Mesenchymal stem cell (in vitro differentiated cells and primary cell): ENCODE results near the gene COG7.
"Not testable (repeated sequence)": the region's sequence is repeated elsewhere in the genome, so short reads cannot be mapped to it uniquely, and the experiment has no call there.

Experiments
- DNase-seq: peaks from one replicate; pipeline ENCODE4 v3.0.0-alpha.2; 2013
- H2AFZ ChIP-seq: one replicate; pipeline ENCODE4 v1.6.1; 2013; ENCODE audit warnings: low read depth, mild to moderate bottlenecking, control low read depth, inconsistent platforms, low read length, moderate library complexity
- H2AK5ac ChIP-seq: 2 replicates; pipeline ENCODE4 v1.6.1; 2013; ENCODE audit warnings: low read length, moderate library complexity, mild to moderate bottlenecking, inconsistent platforms; ENCODE audit not compliant: severe bottlenecking
- H2BK120ac ChIP-seq: one replicate; pipeline ENCODE4 v1.6.1; 2013; ENCODE audit warnings: low read depth, mild to moderate bottlenecking, inconsistent platforms, low read length, moderate library complexity
- H2BK12ac ChIP-seq, 2 experiments: one replicate each; pipeline ENCODE4 v1.6.1; 2013; ENCODE audit warnings: inconsistent platforms in 2 of 2, low read length in 2 of 2, mild to moderate bottlenecking in 2 of 2, moderate library complexity in 2 of 2, control low read depth in 1 of 2
- H2BK15ac ChIP-seq: one replicate; pipeline ENCODE4 v1.6.1; 2013; ENCODE audit warnings: mild to moderate bottlenecking, low read depth, inconsistent platforms; ENCODE audit not compliant: poor library complexity, severe bottlenecking
- H2BK5ac ChIP-seq: 2 replicates; pipeline ENCODE4 v1.6.1; 2013; ENCODE audit warnings: low read depth, mild to moderate bottlenecking, low read length, control low read depth, inconsistent platforms; ENCODE audit not compliant: poor library complexity, severe bottlenecking
- H3K14ac ChIP-seq, 2 experiments: one replicate each; pipeline ENCODE4 v1.6.1; 2013; ENCODE audit warnings: inconsistent platforms in 2 of 2, low read length in 2 of 2, control low read depth in 1 of 2, mild to moderate bottlenecking in 1 of 2, moderate library complexity in 1 of 2
- H3K18ac ChIP-seq, 2 experiments: one replicate each; pipeline ENCODE4 v1.6.1; 2013; ENCODE audit warnings: inconsistent platforms in 2 of 2, low read length in 2 of 2, control low read depth in 1 of 2, low read depth in 1 of 2, mild to moderate bottlenecking in 1 of 2
- H3K23ac ChIP-seq, 2 experiments: one replicate each; pipeline ENCODE4 v1.6.1; 2013; ENCODE audit warnings: inconsistent platforms in 2 of 2, low read length in 2 of 2, mild to moderate bottlenecking in 2 of 2, moderate library complexity in 2 of 2, control low read depth in 1 of 2
- H3K27ac ChIP-seq: 2 replicates; pipeline ENCODE4 v1.5.1; 2013; ENCODE audit warnings: mild to moderate bottlenecking, moderate library complexity, low read length, control low read depth, inconsistent platforms; ENCODE audit not compliant: poor library complexity, severe bottlenecking
- H3K27me3 ChIP-seq, 2 experiments: 2 replicates each; pipeline versions ENCODE4 v1.6.1 to v1.7.0; 2013; ENCODE audit warnings: low read length in 2 of 2, mild to moderate bottlenecking in 2 of 2, moderate library complexity in 2 of 2, control low read depth in 1 of 2, inconsistent platforms in 1 of 2; ENCODE audit not compliant: control insufficient read depth in 1 of 2, insufficient read depth in 1 of 2
- H3K36me3 ChIP-seq, 2 experiments: 2 replicates each; pipeline versions ENCODE4 v1.6.1 to v1.7.0; 2013; ENCODE audit warnings: low read length in 2 of 2, control low read depth in 1 of 2, inconsistent platforms in 1 of 2, low read depth in 1 of 2, mild to moderate bottlenecking in 1 of 2; ENCODE audit not compliant: insufficient read depth in 2 of 2, control insufficient read depth in 1 of 2
- H3K4ac ChIP-seq, 2 experiments: one replicate each; pipeline ENCODE4 v1.6.1; 2013; ENCODE audit warnings: inconsistent platforms in 2 of 2, low read length in 2 of 2, mild to moderate bottlenecking in 2 of 2, moderate library complexity in 2 of 2, control low read depth in 1 of 2, low read depth in 1 of 2
- H3K4me1 ChIP-seq: 2 replicates; pipeline ENCODE4 v1.6.1; 2013; ENCODE audit warnings: low read depth, low read length, control low read depth; ENCODE audit not compliant: control insufficient read depth, insufficient read depth
- H3K4me2 ChIP-seq: 2 replicates; pipeline ENCODE4 v1.6.1; 2013; ENCODE audit warnings: low read length, mild to moderate bottlenecking, inconsistent platforms; ENCODE audit not compliant: poor library complexity, severe bottlenecking
- H3K4me3 ChIP-seq, 2 experiments: 2 replicates each; pipeline versions ENCODE4 v1.5.1 to v1.7.0; 2013; ENCODE audit warnings: low read length in 2 of 2, mild to moderate bottlenecking in 2 of 2, control low read depth in 1 of 2, low read depth in 1 of 2; ENCODE audit not compliant: insufficient read depth in 1 of 2
- H3K79me1 ChIP-seq: replicated peaks from 2 replicates; pipeline ENCODE4 v1.6.1; 2013; ENCODE audit warnings: mild to moderate bottlenecking, control low read depth, low read length, inconsistent platforms; ENCODE audit not compliant: poor library complexity, severe bottlenecking
- H3K9ac ChIP-seq: 2 replicates; pipeline ENCODE4 v1.7.0; 2013; ENCODE audit warnings: mild to moderate bottlenecking, low read length, moderate library complexity
- H3K9me3 ChIP-seq: 2 replicates; pipeline ENCODE4 v1.7.0; 2013; ENCODE audit warnings: mild to moderate bottlenecking, low read length; ENCODE audit not compliant: control insufficient read depth
- H4K8ac ChIP-seq: one replicate; pipeline ENCODE4 v1.6.1; 2013; ENCODE audit warnings: inconsistent platforms, mild to moderate bottlenecking, low read length, moderate library complexity
- H4K91ac ChIP-seq: one replicate; pipeline ENCODE4 v1.6.1; 2013; ENCODE audit warnings: mild to moderate bottlenecking, low read length, inconsistent platforms
- WGBS: methylation state at CpG from one replicate; pipeline ENCODE4 v1.1.7; 2013; ENCODE audit warnings: mixed read lengths; 5-methylcytosine and 5-hydroxymethylcytosine counted together

Gene COG7

DNA sequence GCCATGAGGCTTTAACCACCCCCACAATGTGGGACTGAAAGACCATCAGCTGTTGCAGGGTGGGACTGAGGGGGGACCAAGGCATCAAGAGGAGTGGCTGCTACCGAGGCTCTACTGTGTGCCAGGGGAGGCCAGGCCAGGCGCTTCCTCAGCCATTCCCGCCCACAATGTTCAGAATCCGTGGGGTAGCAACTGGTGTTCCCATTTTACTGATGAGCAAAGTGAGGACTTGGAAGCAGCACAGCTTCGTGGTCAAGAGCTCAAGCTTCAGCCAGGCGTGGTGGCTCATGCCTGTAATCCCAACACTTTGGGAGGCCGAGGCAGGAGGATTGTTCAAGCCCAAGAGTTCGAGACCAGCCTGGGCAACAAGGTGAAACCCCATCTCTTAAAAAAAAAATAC is 85.0 kb downstream of the COG7 start:
- Histone ChIP-seq H3K9ac (no peak overlapping the region), H3K4me1 (no peaks in the 10 kb centered on the region), H2BK120ac (no peak overlapping the region), H3K79me1 (no peaks in the 10 kb centered on the region), H4K91ac (no peak overlapping the region), H3K4ac (no peak overlapping the region), H3K9me3 (no peaks in the 10 kb centered on the region), H2AK5ac (no peak overlapping the region), H2BK15ac (no peak overlapping the region), H2BK12ac (no peak overlapping the region), H3K36me3 (no peaks in the 10 kb centered on the region), H3K18ac (no peak overlapping the region), H3K14ac (no peak overlapping the region), H3K23ac (no peak overlapping the region), H3K27ac (no peak overlapping the region), H3K27me3 (peaks cover 0 to 30% of the 10 kb centered on the region in 2 experiments), H2AFZ (no peak overlapping the region), H2BK5ac (no peak overlapping the region), H3K4me2 (no peak overlapping the region), H3K4me3 (no peak overlapping the region), H4K8ac (no peak overlapping the region)
- WGBS = 86% methylated on average over 8 of the region's 8 CpGs
- DNase-seq = no peak

GRCh38 chr16:23367564-23367963 is 85.4 kb downstream of the COG7 start:
- Histone ChIP-seq H3K23ac (no peak overlapping the region), H4K91ac (no peak overlapping the region), H3K18ac (no peak overlapping the region), H2BK12ac (no peak overlapping the region), H3K9me3 (no peaks in the 10 kb centered on the region), H2BK5ac (no peak overlapping the region), H3K4me1 (peaks cover under 1% of the 10 kb centered on the region), H3K27me3 (peaks cover 0 to 32% of the 10 kb centered on the region in 2 experiments), H3K4ac (no peak overlapping the region), H3K27ac (no peak overlapping the region), H3K14ac (no peak overlapping the region), H2BK120ac (no peak overlapping the region), H3K9ac (no peak overlapping the region), H3K4me3 (no peak overlapping the region), H3K36me3 (no peaks in the 10 kb centered on the region), H2AFZ (no peak overlapping the region), H4K8ac (no peak overlapping the region), H3K4me2 (no peak overlapping the region), H2BK15ac (no peak overlapping the region), H3K79me1 (no peaks in the 10 kb centered on the region), H2AK5ac (no peak overlapping the region)
- 92% methylated on average over 10 of the region's 10 CpGs for WGBS
- DNase-seq = no peak

GRCh38 chr16:23366341-23366740 is 86.6 kb downstream of the COG7 start:
- not testable (repeated sequence) for H3K79me1 ChIP-seq, H4K8ac ChIP-seq, H3K4me1 ChIP-seq, H3K18ac ChIP-seq, H3K27ac ChIP-seq, H2BK15ac ChIP-seq, H2BK5ac ChIP-seq, H3K36me3 ChIP-seq, H3K14ac ChIP-seq, DNase-seq, H3K9me3 ChIP-seq, H3K4ac ChIP-seq, H2BK12ac ChIP-seq, H2AFZ ChIP-seq, H2BK120ac ChIP-seq, H3K9ac ChIP-seq, H2AK5ac ChIP-seq, H3K4me2 ChIP-seq, H3K23ac ChIP-seq, H3K4me3 ChIP-seq, H4K91ac ChIP-seq
- H3K27me3 ChIP-seq = peaks cover 0 to 32% of the 10 kb centered on the region in 2 experiments
- WGBS = 73% methylated on average over 7 of the region's 7 CpGs

GRCh38 chr16:23365602-23366240 is 87.3 kb downstream of the COG7 start:
- Histone ChIP-seq H4K8ac (no peak overlapping the region), H2BK12ac (no peak overlapping the region), H2AK5ac (no peak overlapping the region), H3K4me1 (peaks cover 2% of the 10 kb centered on the region), H3K9ac (no peak overlapping the region), H3K79me1 (no peaks in the 10 kb centered on the region), H2BK5ac (no peak overlapping the region), H4K91ac (no peak overlapping the region), H2BK15ac (no peak overlapping the region), H3K23ac (no peak overlapping the region), H3K4me2 (no peak overlapping the region), H3K14ac (no peak overlapping the region), H3K4me3 (no peak overlapping the region), H3K4ac (no peak overlapping the region), H3K9me3 (no peaks in the 10 kb centered on the region), H3K36me3 (no peaks in the 10 kb centered on the region), H3K18ac (no peak overlapping the region), H3K27ac (no peak overlapping the region), H2BK120ac (no peak overlapping the region), H2AFZ (no peak overlapping the region), H3K27me3 (peaks cover 0 to 29% of the 10 kb centered on the region in 2 experiments)
- 34% methylated on average over 4 of the region's 5 CpGs for WGBS
- DNase-seq = no peak
